NCI-H510A (cell line): ENCODE measurements around the gene ARMC7.
"Not testable (repeated sequence)": the region's sequence is repeated elsewhere in the genome, so short reads cannot be mapped to it uniquely, and the experiment has no call there.

Experiments used
- DNase-seq: peaks from one replicate; lab custom pipeline; 2025; lab: John Stamatoyannopoulos, UW

The ARMC7 gene

GRCh38 chr17:75102385-75102821 lies 7.4 kb upstream of the ARMC7 start:
- DNase-seq = no peak

GRCh38 chr17:75103601-75104554 lies 5.9 kb upstream of the ARMC7 start:
- no peak for DNase-seq

DNA sequence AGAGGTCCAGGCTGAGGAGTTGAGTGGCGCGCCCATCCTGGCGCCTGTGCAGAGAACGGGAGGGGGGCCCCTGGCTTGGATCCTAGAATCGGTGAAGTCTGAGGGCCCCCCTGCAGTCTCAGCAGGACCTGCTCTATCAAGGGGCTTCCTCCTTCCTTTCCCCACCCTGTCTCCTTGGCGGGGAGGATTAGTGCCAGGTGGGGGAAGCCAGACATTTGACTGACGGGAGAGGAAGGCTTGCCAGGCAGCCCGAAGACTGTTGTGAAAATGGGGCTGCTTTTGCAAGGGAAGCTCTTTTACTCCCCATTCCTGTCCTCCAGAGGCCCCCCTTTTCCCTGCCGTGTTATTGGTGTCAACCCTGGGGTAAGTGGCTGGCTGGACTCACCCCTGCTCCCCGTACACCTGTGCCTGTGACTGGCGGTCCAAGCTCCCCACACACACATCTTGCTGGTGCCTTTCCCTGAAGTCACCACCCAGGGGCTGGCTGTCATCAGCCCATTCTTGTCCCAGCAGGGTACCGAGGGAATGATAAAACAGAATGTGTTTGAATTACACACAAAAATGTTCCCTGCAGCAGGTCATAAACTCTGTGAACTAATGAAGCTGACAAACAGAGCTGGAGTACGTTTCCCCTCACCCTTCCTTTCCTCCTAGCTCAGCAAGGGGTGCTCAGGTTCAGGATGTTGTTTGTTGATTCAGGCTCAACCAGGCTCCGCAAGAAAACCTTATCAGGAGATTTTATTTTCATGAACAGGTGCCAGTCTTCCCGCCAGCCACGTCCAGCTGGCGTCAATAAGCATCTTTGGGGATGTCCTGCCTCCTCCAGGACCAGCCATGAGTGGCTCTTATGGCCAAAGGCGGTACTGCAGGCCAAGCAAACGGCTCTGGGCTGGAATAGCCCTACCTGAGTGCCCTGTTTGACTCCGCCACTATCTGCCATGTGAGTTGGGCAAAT lies 4.4 kb upstream of the ARMC7 start:
- DNase-seq = peak; percentile 55

DNA sequence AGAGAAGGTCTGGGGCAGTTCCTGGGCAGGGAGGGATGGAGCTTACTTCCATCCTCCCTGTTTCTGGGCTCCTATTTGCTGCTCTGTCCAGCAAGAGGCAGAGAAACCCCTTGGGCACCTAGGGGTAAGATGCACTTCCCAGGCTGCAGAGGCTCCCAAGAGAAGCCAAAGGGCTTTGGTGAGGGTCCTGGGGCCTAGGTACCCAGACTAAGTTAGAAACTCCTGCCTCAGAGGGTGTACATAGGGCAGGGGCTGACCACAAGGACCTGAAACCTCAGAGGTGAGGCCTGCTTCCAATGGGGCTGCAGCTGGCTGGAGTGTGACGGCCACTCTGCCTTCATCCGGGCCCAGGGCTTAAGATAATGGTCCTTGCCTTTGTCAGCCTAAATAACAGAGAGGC lies 1.6 kb upstream of the ARMC7 start:
- DNase-seq = no peak

DNA sequence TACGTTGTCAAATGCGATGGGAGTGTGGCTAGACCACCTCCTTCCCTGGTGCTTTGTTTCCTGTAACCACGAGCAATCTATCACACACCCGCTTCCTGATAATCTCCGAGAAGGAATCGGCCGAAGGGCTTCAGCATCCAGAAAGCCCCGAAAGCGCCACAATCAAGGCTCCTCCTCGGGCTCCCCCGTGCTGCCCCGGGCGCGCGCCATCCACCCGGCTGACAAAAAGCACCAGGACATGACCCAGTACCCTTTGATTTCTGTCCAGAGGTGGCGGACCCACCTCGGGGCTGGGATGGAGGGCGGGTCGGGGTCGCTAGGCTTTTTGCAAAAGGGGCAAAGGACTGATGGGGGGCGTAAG lies 743 bp upstream of the ARMC7 start:
- DNase-seq = no peak

GRCh38 chr17:75110234-75110937 lies 617 bp downstream of the ARMC7 start:
- DNase-seq = no peak

DNA sequence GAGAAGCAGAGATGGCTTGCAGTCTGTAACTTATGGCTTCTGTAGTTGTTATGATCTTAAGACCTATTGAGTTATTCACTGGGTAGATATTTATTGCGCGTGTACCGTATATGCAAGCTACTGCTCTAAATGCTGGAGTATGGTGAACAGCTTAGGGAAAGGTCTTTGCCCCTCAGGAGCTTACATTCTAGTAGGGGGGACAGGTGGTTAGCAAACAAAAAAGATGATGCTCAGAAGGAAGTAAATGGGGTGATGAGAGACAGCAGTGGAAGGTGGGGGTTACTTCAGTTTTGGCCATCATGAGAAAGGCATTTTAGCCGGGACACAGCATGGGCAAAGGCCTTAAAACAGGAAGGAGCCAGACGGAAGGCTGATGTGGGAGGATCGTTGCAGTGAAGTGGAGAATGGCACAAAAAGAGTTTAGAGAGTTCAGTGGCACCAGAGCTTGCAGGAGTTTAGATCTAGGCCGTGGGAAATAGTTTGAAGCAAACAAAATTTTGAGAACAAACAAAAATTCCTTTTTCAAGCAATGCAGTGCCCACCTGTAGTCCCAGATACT lies 2.1 kb downstream of the ARMC7 start:
- no peak for DNase-seq

- DNase-seq = peak; percentile 57
These were observed 4.2 kb downstream of the ARMC7 start for GRCh38 chr17:75113798-75114551.

DNA sequence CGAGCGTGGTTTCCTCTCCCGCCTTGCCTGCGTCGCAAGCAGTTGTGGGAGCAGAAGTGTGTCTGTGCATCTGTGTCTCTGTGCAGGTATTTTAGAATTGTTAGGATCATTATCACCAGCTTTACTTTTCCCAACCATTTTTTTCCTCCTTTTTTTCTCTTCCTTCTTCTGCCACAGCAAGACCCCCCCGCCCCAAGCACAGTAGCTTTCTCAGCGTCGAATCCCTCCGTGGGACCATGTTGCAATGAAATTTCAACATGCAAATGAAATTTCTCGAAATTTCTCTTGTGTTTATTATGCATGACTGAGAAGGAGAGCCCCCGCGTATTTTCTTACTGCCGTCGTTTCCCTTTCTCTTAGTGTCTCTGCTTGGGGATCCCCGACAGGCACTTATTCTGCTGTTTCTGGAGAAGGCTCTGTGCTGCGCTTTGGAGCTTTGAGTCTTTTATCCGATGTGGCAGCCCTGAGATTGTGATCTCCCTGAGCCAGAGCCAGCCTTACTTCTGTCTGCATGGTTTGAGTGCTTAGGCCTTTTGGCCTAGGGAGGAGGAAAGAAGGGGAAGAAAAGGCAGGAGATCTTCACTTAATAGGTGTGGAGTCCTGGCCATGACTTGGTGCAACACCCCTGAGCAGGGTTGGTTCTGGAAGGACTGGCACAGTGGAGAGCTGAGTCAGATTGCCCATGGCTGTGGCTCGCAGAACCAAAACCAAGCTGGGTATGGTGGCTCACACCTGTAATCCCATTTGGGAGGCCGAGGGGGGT lies 5.0 kb downstream of the ARMC7 start:
- DNase-seq = no peak

DNA sequence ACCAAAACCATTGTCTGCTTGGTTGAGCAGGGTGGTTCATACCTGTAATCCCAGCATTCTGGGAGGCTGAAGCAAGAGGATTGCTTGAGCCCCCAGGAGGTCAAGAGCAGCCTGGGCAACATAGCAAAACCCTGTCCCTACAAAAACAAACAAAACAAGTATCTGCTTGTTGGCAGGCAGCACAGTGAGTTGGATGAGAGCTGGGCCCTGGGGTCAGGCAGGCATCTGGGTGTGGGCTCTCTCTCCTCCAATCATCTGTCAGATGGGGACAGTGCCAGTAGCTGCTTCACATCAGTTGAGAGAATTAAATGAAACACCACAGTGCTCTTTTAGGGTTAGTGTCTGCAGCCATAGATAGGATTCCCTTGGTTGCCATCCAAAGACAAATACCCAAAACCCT lies 5.8 kb downstream of the ARMC7 start:
- DNase-seq = no peak

GRCh38 chr17:75116737-75117136 lies 7.0 kb downstream of the ARMC7 start:
- no peak for DNase-seq

GRCh38 chr17:75118307-75118706 lies 8.5 kb downstream of the ARMC7 start:
- DNase-seq = no peak

DNA sequence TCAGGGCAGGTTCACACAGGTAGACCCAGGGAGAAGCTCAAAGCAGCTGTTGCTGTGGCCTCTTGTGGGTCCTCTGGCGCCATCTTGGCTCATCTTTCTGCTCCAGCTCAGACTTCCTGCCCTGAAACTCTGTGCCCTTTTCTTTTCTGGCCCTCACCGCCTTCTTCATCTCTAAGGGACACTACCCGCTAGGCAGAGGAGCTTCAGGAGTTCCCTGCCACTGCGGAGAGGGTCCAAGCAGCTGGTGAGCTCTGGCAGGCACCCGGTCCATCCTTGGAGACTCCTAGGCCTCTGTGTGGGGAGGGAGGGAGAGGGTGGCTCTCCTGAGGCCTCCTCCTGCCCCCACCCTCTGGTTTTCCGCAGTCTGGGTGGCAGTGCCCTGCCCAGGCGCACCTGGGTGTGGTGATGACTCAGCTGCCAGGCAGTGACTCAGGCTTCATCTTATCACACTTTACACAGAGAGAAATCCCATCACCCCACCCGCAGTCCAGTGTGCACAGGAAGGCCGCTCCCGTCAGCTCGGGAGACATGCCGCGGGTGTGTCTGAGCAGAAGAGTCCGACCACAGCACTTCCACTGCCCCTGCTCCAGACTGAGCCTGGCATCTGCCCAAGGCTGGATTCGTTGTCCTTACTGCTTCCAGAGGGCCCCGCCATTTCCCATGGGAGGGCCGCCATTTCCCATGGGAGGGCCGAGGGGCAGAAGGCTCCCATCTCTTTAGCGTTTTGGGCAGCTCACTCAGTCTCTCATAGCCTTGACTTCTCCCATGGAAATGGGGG lies 14.5 kb downstream of the ARMC7 start:
- peak; percentile 84 for DNase-seq

- no peak for DNase-seq
These were observed 15.0 kb downstream of the ARMC7 start for GRCh38 chr17:75124819-75125162.

- no peak for DNase-seq
These were observed 16.2 kb downstream of the ARMC7 start for GRCh38 chr17:75125984-75126383.

DNA sequence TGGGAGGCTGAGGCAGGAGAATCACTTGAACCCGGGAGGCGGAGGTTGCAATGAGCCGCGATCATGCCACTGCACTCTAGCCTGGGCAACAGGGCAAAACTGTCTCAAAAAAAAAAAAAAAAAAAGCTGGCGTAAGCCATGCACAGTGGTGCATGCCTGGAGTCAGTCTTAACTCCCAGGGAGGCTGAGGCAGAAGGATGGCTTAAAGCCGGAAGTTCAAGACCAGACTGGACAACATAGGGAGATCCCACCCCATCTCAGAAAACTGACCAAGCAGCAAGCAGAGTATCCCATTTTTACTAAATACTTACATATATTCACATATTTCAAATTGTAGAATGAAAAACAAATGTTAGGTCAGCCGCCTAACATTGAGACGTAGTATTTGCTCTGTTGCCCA lies 17.2 kb downstream of the ARMC7 start:
- DNase-seq = no peak

DNA sequence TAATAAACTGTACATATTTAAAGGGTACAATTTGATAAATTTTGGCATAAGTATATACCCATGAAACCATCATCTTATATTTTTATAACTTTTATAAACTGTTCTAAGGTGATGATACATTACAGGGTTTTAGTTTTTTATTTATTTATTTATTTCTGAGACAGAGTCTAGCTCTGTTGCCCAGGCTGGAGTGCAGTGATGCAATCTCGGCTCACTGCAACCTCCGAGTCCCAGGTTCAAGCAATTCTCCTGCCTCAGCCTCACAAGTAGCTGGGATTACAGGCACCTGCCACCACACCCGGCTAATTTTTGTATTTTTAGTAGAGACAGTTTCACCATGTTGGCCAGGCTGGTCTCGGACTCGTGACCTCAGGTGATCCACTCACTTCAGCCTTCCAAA lies 18.2 kb downstream of the ARMC7 start:
- DNase-seq = not testable (repeated sequence)

DNA sequence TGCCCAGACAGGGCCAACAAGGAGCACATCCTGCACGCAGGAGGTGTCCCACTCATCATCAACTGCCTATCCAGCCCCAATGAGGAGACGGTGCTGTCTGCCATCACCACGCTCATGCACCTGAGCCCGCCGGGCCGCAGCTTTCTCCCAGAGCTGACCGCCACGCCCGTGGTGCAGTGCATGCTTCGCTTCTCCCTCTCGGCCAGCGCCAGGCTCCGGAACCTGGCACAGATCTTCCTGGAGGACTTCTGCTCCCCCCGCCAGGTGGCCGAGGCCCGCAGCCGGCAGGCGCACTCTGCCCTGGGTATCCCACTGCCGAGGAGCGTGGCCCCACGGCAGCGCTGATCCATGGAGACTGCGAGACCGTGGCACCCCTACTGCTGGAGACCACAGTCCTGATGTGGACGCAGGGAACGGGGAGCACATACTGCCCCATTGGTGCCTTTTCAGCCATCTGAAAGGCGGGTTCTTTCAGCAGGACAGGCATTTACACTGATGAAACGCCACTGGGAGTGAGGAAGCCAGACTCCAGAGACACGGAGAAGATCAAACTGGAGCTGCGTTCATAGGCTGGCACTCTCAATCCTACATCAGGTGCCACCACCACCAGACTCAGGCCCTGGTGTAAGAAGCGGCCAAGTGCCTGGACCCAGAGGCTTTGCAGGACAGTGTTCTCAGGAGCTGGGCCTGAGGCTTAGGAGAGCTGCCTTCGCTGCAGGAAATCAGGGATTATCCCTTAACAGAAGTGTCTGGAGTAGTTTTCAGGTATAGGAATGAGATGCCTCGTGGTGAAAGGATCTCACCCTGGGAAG lies 19.1 kb downstream of the ARMC7 start:
- DNase-seq = no peak

- no peak for DNase-seq
These were observed 19.8 kb downstream of the ARMC7 start for GRCh38 chr17:75129576-75129975.
